Loucy (cell line): ENCODE measurements around the gene SIGLEC12.

ENCODE experiments used
- CTCF ChIP-seq: fragments of 200-600 bp; sonication (generic); conservative IDR thresholded peaks from 2 replicates; pipeline ENCODE4 v1.5.1; 2014; ENCODE audit warnings: mild to moderate bottlenecking, antibody characterized with exemption, low read length
- EZH2phosphoT487 ChIP-seq: fragments of 200-600 bp; IDR thresholded peaks from 2 replicates; pipeline ENCODE4 v1.6.1; 2018; ENCODE audit warnings: antibody characterized with exemption, mild to moderate bottlenecking, moderate library complexity, borderline replicate concordance

- TF ChIP-seq CTCF (no peak), EZH2phosphoT487 (no peak)
Observed at GRCh38 chr19:51524666-51525264, 23.2 kb upstream of the SIGLEC12 start.
